ENCODE data around the gene PLOD3. TPM values are rescaled to one million over a fixed set of nuclear protein-coding genes. Genes with fewer than 3 reads are reported as not detected.

PLOD3 gene
- total RNA-seq, 2 donors from 2014 or later, result 31.5 to 55.9 TPM

DNA sequence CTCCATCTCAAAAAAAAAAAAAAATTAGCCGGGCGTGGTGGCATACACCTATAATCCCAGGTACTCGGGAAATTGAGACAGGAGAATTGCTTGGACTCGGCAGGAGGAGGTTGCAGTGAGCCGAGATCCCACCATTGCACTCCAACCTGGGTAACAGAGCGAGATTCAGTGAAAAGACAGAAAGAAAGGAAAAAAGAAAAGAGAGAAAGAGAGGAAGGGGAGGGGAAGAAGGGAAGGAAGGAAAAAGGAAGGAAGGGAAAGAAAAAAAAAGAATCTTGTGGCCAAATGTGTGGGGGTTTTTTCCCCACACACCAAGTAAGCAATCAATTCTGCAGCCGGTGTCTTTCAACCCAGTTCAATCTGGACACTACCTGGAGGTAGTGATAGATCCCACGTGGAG is 28.3 kb downstream of the PLOD3 start:
- Histone ChIP-seq H3K4me1 (ENCODE audit: control insufficient read depth in 1 of 2, low read depth in 2 of 2) (no peaks in the 10 kb centered on the region), H3K4me3 (no peak overlapping the region), H3K9me3 (no peaks in the 10 kb centered on the region), H3K36me3 (no peaks in the 10 kb centered on the region), H3K27me3 (replicated peaks; ENCODE audit: insufficient read depth) (no peaks in the 10 kb centered on the region), H3K27ac (no peak overlapping the region)
- DNase-seq (ENCODE audit: low spot score), result no peak
- ATAC-seq (ENCODE audit: insufficient number of reproducible peaks, low FRiP score, low read depth), result no peak
- TF ChIP-seq, protein P1, sequence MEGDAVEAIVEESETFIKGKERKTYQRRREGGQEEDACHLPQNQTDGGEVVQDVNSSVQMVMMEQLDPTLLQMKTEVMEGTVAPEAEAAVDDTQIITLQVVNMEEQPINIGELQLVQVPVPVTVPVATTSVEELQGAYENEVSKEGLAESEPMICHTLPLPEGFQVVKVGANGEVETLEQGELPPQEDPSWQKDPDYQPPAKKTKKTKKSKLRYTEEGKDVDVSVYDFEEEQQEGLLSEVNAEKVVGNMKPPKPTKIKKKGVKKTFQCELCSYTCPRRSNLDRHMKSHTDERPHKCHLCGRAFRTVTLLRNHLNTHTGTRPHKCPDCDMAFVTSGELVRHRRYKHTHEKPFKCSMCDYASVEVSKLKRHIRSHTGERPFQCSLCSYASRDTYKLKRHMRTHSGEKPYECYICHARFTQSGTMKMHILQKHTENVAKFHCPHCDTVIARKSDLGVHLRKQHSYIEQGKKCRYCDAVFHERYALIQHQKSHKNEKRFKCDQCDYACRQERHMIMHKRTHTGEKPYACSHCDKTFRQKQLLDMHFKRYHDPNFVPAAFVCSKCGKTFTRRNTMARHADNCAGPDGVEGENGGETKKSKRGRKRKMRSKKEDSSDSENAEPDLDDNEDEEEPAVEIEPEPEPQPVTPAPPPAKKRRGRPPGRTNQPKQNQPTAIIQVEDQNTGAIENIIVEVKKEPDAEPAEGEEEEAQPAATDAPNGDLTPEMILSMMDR (IDR thresholded peaks at IDR 0.05), result no peak

DNA sequence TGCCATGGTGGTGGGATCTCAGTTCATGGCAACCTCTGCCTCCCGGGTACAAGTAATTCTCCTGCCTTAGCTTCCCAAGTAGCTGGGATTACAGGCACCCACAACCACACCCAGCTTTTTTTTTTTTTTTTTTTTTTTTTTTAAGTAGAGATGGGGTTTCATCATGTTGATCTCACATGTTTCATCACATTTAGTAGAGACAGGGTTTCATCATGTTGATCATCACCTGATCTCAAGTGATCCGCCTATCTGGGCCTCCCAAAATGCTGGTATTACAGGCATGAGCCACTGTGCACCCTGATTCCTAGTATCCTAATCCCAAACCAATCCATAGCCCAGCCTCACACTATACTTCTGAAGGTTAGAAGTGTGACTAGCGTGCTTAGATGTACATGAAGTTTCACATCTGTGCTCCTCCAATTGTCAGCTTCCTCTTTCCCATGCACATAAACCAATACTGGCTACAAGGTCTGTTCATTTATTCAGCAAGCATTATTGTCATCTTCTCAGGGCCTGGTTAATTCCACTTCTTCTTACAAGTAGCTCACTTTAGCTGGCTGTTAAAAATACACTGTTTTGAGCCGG is 30.4 kb downstream of the PLOD3 start:
- Histone ChIP-seq H3K4me1 (ENCODE audit: control insufficient read depth in 1 of 2, low read depth in 2 of 2) (no peaks in the 10 kb centered on the region), H3K9me3 (no peaks in the 10 kb centered on the region), H3K27me3 (replicated peaks; ENCODE audit: insufficient read depth) (no peaks in the 10 kb centered on the region), H3K4me3 (no peak overlapping the region), H3K36me3 (no peaks in the 10 kb centered on the region), H3K27ac (no peak overlapping the region)
- TF ChIP-seq, protein P1 (IDR thresholded peaks at IDR 0.05), result no peak
- DNase-seq (ENCODE audit: low spot score) (no peak), ATAC-seq (ENCODE audit: insufficient number of reproducible peaks, low FRiP score, low read depth) (no peak)

DNA sequence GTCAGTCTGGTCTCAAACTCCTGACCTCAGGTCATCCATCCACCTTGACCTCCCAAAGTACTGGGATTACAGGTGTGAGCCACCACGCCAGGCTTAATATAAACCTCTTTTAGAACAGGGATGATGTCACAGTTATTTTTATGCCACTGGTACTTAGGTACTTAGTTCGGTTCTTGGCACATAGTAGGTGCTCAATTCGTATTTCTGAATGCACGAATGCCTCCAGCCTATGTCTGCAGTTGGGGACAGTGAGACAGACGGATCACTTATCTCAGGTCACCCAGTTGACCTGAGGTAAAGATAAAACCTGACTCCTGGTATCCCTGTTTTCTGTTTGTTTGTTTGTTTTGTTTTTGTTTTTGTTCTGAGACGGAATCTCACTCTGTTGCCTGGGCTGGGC is 31.2 kb downstream of the PLOD3 start:
- Histone ChIP-seq H3K27me3 (replicated peaks; ENCODE audit: insufficient read depth) (no peaks in the 10 kb centered on the region), H3K4me1 (ENCODE audit: control insufficient read depth in 1 of 2, low read depth in 2 of 2) (no peaks in the 10 kb centered on the region), H3K9me3 (no peaks in the 10 kb centered on the region), H3K27ac (no peak overlapping the region), H3K36me3 (no peaks in the 10 kb centered on the region), H3K4me3 (no peak overlapping the region)
- TF ChIP-seq, protein P1 (IDR thresholded peaks at IDR 0.05), result no peak
- DNase-seq (ENCODE audit: low spot score), result no peak
- no peak for ATAC-seq (ENCODE audit: insufficient number of reproducible peaks, low FRiP score, low read depth)

DNA sequence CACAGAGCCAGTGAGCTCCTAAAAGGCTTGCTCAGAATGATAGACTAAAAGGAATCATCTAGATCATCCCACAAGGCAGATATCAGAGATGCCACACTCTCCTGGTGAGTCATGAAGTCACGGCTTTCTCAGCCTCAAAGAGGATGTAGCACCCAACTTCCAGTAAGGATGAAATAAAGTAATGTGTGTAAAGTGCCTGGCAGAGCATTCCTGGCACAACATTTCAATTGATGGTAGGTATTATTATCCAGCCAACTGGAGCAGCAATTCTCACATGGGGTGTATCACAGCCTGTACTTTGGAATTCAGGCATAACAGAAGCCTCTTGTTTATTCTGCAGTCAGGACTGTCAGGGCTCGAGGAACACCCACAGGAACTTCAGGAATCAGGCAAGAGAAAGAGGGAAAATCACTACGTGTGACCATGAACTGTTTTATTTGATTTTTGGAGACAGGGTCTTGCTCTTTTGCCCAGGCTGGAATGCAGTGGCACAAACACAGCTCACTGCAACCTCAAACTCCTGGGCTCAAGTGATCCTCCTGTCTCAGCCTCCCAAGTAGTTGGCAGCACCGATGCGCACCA is 32.0 kb downstream of the PLOD3 start:
- Histone ChIP-seq H3K36me3 (no peaks in the 10 kb centered on the region), H3K4me1 (ENCODE audit: control insufficient read depth in 1 of 2, low read depth in 2 of 2) (peaks cover 0 to under 1% of the 10 kb centered on the region in 2 donors), H3K9me3 (no peaks in the 10 kb centered on the region), H3K4me3 (no peak overlapping the region), H3K27me3 (replicated peaks; ENCODE audit: insufficient read depth) (no peaks in the 10 kb centered on the region), H3K27ac (no peak overlapping the region)
- ATAC-seq (ENCODE audit: insufficient number of reproducible peaks, low FRiP score, low read depth) (no peak), DNase-seq (ENCODE audit: low spot score) (no peak)
- TF ChIP-seq, protein P1 (IDR thresholded peaks at IDR 0.05), result no peak

DNA sequence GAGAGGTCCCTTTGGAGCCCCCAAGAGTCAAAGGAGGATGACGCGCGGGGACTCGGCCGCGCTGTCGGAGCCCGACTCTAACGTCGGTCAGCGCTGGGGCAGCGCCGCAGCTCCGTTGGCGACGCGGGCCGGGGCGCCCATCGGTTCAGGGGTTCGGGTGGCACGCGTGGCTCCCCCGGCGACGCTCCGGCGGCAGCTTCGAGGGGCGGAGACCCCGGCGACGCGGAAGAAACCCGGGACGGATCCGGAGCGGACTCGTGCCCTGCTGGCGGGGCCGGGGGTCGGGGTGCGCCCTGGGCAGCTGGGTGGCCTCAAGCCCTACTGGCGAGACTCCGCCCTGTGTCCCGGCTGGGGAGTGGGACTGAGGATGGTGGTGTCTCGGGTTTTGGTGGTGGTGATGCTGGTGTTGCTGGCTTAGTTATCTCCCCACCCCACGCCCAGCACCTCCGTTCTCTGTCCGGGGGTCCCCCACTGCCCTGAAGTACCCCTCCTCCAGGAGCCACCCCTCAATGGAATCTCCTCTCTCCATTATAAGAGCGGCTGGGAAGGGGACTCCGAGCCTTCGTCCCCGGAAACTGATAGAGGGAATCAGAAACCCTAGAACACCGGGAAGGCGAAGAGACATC is 37.1 kb downstream of the PLOD3 start, which contains the start of gene NAT16:
Gene NAT16 (minus strand): TSS at position 164 of the 626 bp plus-strand sequence. CDS start 5,486 bp downstream, outside the sequence.
- no peaks in the 10 kb centered on the region for H3K9me3 ChIP-seq
- no peak for ATAC-seq (ENCODE audit: insufficient number of reproducible peaks, low FRiP score, low read depth)
- H3K4me1 ChIP-seq (ENCODE audit: control insufficient read depth in 1 of 2, low read depth in 2 of 2), result peaks cover 0 to 9% of the 10 kb centered on the region in 2 donors
- peaks cover 11% of the 10 kb centered on the region for H3K27me3 ChIP-seq (replicated peaks; ENCODE audit: insufficient read depth)
- H3K27ac ChIP-seq, result no peak within 1 kb of the TSS
- DNase-seq (ENCODE audit: low spot score), result no peak
- no peak within 1 kb of the TSS for H3K4me3 ChIP-seq
- H3K36me3 ChIP-seq, result no peaks in the 10 kb centered on the region
- TF ChIP-seq, protein P1 (IDR thresholded peaks at IDR 0.05), result no peak
